Liver (tissue), 9 donors: ENCODE measurements around the gene PJVK. TPM values are rescaled to one million over a fixed set of nuclear protein-coding genes. Genes with fewer than 3 reads are reported as not detected.

Experiments
- DNase-seq: peaks from one replicate; pipeline ENCODE4 v3.0.0-alpha.2; 2017; ENCODE audit warnings: low spot score
- H3K27ac ChIP-seq, 2 donors: one replicate each; pipeline ENCODE4 v1.7.0; 2013; ENCODE audit warnings: inconsistent platforms in 2 of 2, low read length in 2 of 2, control low read depth in 1 of 2, low read depth in 1 of 2, mild to moderate bottlenecking in 1 of 2
- H3K27me3 ChIP-seq, 4 donors: one replicate each; pipeline versions ENCODE4 v1.6.1 to v1.7.0; 2013; ENCODE audit warnings: low read length in 3 of 4, inconsistent platforms in 1 of 4, mild to moderate bottlenecking in 1 of 4, moderate library complexity in 1 of 4; ENCODE audit not compliant: control insufficient read depth in 4 of 4, insufficient read depth in 4 of 4
- H3K36me3 ChIP-seq, 4 donors: one replicate each; pipeline versions ENCODE4 v1.6.1 to v1.7.0; 2013; ENCODE audit warnings: low read length in 3 of 4, mild to moderate bottlenecking in 3 of 4, low read depth in 1 of 4, moderate library complexity in 1 of 4; ENCODE audit not compliant: control insufficient read depth in 4 of 4, insufficient read depth in 3 of 4
- H3K4me1 ChIP-seq, 4 donors: one replicate each; pipeline versions ENCODE4 v1.6.1 to v1.7.0; 2013; ENCODE audit warnings: low read length in 3 of 4, mild to moderate bottlenecking in 3 of 4, moderate library complexity in 1 of 4; ENCODE audit not compliant: control insufficient read depth in 4 of 4, insufficient read depth in 4 of 4
- H3K4me3 ChIP-seq, 3 donors: one replicate each; pipeline versions ENCODE4 v1.6.1 to v1.7.0; 2013; ENCODE audit warnings: low read length in 3 of 3, control low read depth in 1 of 3, low read depth in 1 of 3, mild to moderate bottlenecking in 1 of 3
- H3K9ac ChIP-seq, 2 donors: one replicate each; pipeline ENCODE4 v1.7.0; 2013; ENCODE audit warnings: low read length in 2 of 2, mild to moderate bottlenecking in 2 of 2, moderate library complexity in 2 of 2, control low read depth in 1 of 2, low read depth in 1 of 2
- H3K9me3 ChIP-seq, 4 donors: one replicate each; pipeline versions ENCODE4 v1.6.1 to v1.7.0; 2013; ENCODE audit warnings: low read length in 3 of 4; ENCODE audit not compliant: control insufficient read depth in 4 of 4
- ATF3 ChIP-seq: IDR thresholded peaks from 2 replicates; pipeline ENCODE4 v1.6.1; 2016; ENCODE audit warnings: antibody characterized with exemption
- FOXA1 ChIP-seq: IDR thresholded peaks from 2 replicates; pipeline ENCODE4 v1.6.1; 2016; ENCODE audit warnings: antibody characterized with exemption
- FOXA2 ChIP-seq: IDR thresholded peaks from 2 replicates; pipeline ENCODE4 v1.6.1; 2016; ENCODE audit warnings: antibody characterized with exemption
- GABPA ChIP-seq, 2 donors: IDR thresholded peaks in 1 of 2; conservative IDR thresholded peaks in 1 of 2; 2 replicates each; pipeline ENCODE4 v1.6.1; 2016; ENCODE audit warnings: antibody characterized with exemption in 2 of 2, mild to moderate bottlenecking in 1 of 2, moderate library complexity in 1 of 2
- HNF4A ChIP-seq, 2 donors: conservative IDR thresholded peaks; 2 replicates each; pipeline ENCODE4 v1.6.1; 2016; ENCODE audit warnings: antibody characterized with exemption in 2 of 2, mild to moderate bottlenecking in 2 of 2
- HNF4G ChIP-seq: IDR thresholded peaks from 2 replicates; pipeline ENCODE4 v1.6.1; 2016; ENCODE audit warnings: antibody characterized with exemption
- NR2F2 ChIP-seq: IDR thresholded peaks from 2 replicates; pipeline ENCODE4 v1.6.1; 2016; ENCODE audit warnings: antibody characterized with exemption
- RAD21 ChIP-seq, 2 donors: IDR thresholded peaks; 2 replicates each; pipeline ENCODE4 v1.6.1; 2016; ENCODE audit warnings: antibody characterized with exemption in 2 of 2, mild to moderate bottlenecking in 2 of 2
- REST ChIP-seq: IDR thresholded peaks from 2 replicates; pipeline ENCODE4 v1.6.1; 2016; ENCODE audit warnings: antibody characterized with exemption, mild to moderate bottlenecking
- RXRA ChIP-seq, 2 donors: IDR thresholded peaks; 2 replicates each; pipeline ENCODE4 v1.6.1; 2017 to 2018; ENCODE audit warnings: antibody characterized with exemption in 2 of 2, mild to moderate bottlenecking in 1 of 2
- TAF1 ChIP-seq: conservative IDR thresholded peaks from 2 replicates; pipeline ENCODE4 v1.6.1; 2016; ENCODE audit warnings: antibody characterized with exemption, mild to moderate bottlenecking
- YY1 ChIP-seq: IDR thresholded peaks from 2 replicates; pipeline ENCODE4 v1.6.1; 2016; ENCODE audit warnings: antibody characterized with exemption, mild to moderate bottlenecking
- ZBTB33 ChIP-seq: IDR thresholded peaks from 2 replicates; pipeline ENCODE4 v1.6.1; 2016; ENCODE audit warnings: antibody characterized with exemption
- WGBS: extraction: QIAGEN DNeasy Blood & Tissue Kit; methylation state at CpG from one replicate; pipeline ENCODE4 v1.1.7; 2013; 5-methylcytosine and 5-hydroxymethylcytosine counted together
- polyA plus RNA-seq, 2 donors: library from polyadenylated mRNA; stranded (reverse) in 1 of 2; unstranded in 1 of 2; fragments of 200-250 nt in 1 of 2; fragments of >200 nt in 1 of 2; fragmentation: Nextera tagmentation in 1 of 2; extraction: Ambion mirVana in 1 of 2; gene quantifications; one replicate each; pipeline versions ENCODE4 v1.2.1 to v1.2.3, GENCODE V29; 2013 to 2015
- total RNA-seq, 2 donors: library from RNA; depleted of rRNA; stranded (reverse); fragments of >200 nt; gene quantifications; one replicate each; pipeline ENCODE4 v1.2.3, GENCODE V29; 2014
- donor health status: healthy.
- donor health status: healthy.
- donor health status: healthy.
- donor health status: healthy.
- donor health status: healthy.

PJVK gene
- total and polyA plus RNA-seq, 4 donors = 0.48 to 2.3 (median 1.4) TPM

GRCh38 chr2:178506101-178506500 lies 54.9 kb downstream of the PJVK start:
- no peak for DNase-seq
- Histone ChIP-seq H3K27ac (no peak overlapping the region), H3K9ac (no peak overlapping the region), H3K4me1 (peaks cover 0 to 9% (median 5%) of the 10 kb centered on the region in 4 donors), H3K36me3 (peaks cover 2 to 36% (median 31%) of the 10 kb centered on the region in 4 donors), H3K4me3 (no peak overlapping the region), H3K27me3 (no peaks in the 10 kb centered on the region), H3K9me3 (no peaks in the 10 kb centered on the region)
- no peak for TF ChIP-seq RAD21 (IDR thresholded peaks at IDR 0.05)
- TF ChIP-seq FOXA1 = no peak
- TF ChIP-seq HNF4A (conservative IDR thresholded peaks at IDR 0.05) = no peak
- TF ChIP-seq NR2F2 = no peak
- TF ChIP-seq YY1 = no peak
- TF ChIP-seq REST = no peak
- no peak for TF ChIP-seq ATF3
- no peak for TF ChIP-seq HNF4G
- TF ChIP-seq FOXA2 = no peak
- 86% methylated on average over 1 of the region's 1 CpG for WGBS

GRCh38 chr2:178506524-178506923 lies 55.3 kb downstream of the PJVK start:
- peak; percentile 65 to 80 for TF ChIP-seq HNF4A (conservative IDR thresholded peaks at IDR 0.05)
- TF ChIP-seq RAD21 (IDR thresholded peaks at IDR 0.05) = no peak
- no peak for TF ChIP-seq GABPA (IDR thresholded peaks at IDR 0.05 in 1 of 2, conservative IDR thresholded peaks at IDR 0.05 in 1 of 2)
- TF ChIP-seq HNF4G = peak; percentile 45
- Histone ChIP-seq H3K27ac (no peak overlapping the region), H3K36me3 (peaks cover 2 to 32% (median 27%) of the 10 kb centered on the region in 4 donors), H3K27me3 (no peaks in the 10 kb centered on the region), H3K9me3 (no peaks in the 10 kb centered on the region), H3K9ac (no peak overlapping the region), H3K4me3 (no peak overlapping the region), H3K4me1 (peaks cover 0 to 9% (median 5%) of the 10 kb centered on the region in 4 donors)
- DNase-seq = no peak
- 93% methylated on average over 2 of the region's 2 CpGs for WGBS

GRCh38 chr2:178506949-178507348 lies 55.8 kb downstream of the PJVK start:
- Histone ChIP-seq H3K4me3 (no peak overlapping the region), H3K36me3 (peaks cover 2 to 29% (median 22%) of the 10 kb centered on the region in 4 donors), H3K27ac (no peak overlapping the region), H3K27me3 (no peaks in the 10 kb centered on the region), H3K4me1 (peaks cover 0 to 9% (median 5%) of the 10 kb centered on the region in 4 donors), H3K9ac (no peak overlapping the region), H3K9me3 (no peaks in the 10 kb centered on the region)
- no peak for TF ChIP-seq HNF4G
- no peak for TF ChIP-seq RXRA (IDR thresholded peaks at IDR 0.05)
- TF ChIP-seq ZBTB33 = no peak
- TF ChIP-seq FOXA2 = no peak
- no peak for TF ChIP-seq TAF1
- no peak for TF ChIP-seq NR2F2
- TF ChIP-seq REST = no peak
- no peak for TF ChIP-seq RAD21 (IDR thresholded peaks at IDR 0.05)
- no peak for TF ChIP-seq YY1
- no peak for TF ChIP-seq ATF3
- WGBS = 58% methylated on average over 1 of the region's 1 CpG
- DNase-seq = no peak
